HG03064 (cell line): ENCODE measurements around the gene FFAR3.
"Not testable (repeated sequence)": the region's sequence is repeated elsewhere in the genome, so short reads cannot be mapped to it uniquely, and the experiment has no call there.

Experiments
- ATAC-seq: cut with Tn5 transposase; IDR thresholded peaks from one replicate; pipeline ENCODE4 v1.9.1; 2021; ENCODE audit warnings: low read depth; ENCODE audit not compliant: unreplicated experiment

FFAR3 gene

DNA sequence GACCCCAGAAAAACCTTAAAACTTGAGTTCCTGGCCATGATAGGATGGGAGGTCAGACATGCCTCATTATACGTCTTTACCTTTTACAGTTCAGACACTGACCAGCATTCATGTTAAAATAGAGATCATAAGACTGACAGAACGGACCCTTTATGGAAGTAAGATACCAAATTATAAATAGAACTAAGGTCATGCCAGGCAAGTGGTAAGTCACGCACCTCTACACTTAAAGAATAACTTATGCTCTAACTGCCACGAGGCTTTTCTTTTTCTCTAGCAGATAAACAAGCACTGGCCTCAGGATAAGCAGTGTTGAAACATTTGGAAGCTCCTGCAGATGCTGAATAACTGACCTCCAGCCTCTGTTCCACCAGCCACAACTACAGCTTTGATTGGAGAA, 41.0 kb downstream of the FFAR3 start:
- ATAC-seq: no peak

GRCh38 chr19:35399948-35400772, 41.9 kb downstream of the FFAR3 start:
- no peak for ATAC-seq

DNA sequence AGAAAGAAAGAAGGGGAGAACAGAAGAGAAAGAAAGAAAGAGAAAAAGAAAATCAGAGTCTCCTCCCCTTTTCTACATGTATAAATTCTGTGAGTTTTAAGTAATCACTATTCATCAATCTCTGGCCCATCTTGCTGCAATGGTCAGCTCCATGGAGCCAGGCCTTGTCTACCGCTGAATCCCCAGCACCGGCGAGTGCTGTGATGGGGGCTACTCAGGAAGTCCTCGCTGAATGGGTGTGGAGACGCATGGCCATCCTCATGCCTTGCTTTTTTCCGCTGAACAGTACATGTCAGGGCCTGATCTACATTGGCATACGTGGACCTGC, 42.5 kb downstream of the FFAR3 start:
- ATAC-seq: no peak

- ATAC-seq: not testable (repeated sequence)
Observed at GRCh38 chr19:35401416-35401815, 43.2 kb downstream of the FFAR3 start.

- no peak for ATAC-seq
Observed at GRCh38 chr19:35403116-35403760, 45.0 kb downstream of the FFAR3 start.

DNA sequence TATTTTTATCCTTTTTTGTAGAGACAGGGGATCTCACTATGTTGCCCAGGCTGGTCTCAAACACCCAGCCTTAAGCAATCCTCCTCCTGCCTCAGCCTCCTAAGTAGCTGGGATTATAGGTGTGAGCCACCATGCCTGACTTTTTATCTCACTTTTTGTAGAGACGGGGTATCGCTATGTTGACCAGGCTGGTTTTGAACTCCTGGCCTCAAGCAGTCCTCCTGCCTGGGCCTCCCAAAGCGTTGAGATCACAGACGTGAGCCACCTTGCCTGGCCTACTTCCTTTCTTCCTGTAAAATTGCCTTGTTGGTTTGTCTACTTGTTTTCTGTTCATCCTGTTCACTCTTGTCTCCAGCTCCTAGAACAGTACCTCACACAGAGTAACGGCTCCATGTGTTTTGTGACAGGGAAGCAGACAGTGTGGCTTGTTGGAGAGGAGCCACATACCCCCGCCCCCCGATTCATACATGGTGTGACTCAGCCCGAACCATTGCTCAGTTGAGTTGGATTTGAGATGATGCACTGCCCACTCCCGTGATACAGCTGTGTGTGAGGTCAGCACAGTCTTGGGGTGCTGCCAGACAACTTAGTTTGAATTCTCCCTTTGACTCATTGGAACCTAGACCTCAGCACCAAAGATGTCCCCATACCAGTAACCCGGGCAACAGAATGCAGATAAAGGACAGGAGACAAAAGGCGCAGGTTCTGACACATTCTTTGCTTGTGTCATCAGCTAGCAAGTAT, 46.8 kb downstream of the FFAR3 start:
- ATAC-seq: no peak

GRCh38 chr19:35407619-35408018, 49.4 kb downstream of the FFAR3 start:
- no peak for ATAC-seq

DNA sequence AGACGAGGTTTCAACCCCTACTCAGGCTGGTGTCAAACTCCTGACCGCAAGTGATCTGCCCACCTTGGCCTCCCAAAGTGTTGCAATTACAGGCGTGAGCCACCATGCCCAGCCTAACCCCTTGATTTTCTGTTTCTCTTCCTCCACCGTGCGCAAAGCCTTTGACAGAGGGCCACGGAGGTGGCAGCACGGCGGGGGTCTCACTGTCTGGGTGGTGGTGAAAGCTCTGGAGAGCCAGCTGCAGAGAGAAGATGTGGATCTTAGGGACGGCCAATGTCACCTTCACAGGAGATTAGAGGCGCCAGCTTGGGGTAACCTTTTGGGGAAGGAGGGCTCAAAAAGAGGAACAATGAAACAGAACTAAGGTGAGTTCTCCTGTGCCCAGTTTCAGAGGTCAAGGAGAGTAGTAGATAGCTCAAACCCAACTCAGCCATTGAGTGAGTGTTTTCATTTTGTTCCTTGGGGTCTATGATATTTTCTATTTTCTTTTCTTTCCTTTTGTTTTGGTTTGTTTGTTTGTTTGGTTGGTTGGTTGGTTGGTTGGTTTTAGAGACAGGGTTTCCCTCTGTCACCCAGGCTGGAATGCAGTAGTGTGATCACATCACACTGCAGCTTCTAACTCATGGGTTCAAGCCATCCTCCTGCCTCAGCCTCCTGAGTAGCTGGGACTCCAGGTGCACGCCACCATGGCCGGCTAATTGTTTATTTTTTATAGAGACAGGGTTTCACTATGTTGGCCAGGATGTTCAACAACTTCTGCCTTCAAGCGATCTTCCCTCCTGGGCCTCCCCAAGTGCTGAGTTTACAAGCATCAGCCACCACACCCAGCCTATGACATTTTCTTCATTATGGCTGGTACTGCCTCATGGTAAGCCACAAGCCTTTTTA, 50.3 kb downstream of the FFAR3 start:
- ATAC-seq: no peak

DNA sequence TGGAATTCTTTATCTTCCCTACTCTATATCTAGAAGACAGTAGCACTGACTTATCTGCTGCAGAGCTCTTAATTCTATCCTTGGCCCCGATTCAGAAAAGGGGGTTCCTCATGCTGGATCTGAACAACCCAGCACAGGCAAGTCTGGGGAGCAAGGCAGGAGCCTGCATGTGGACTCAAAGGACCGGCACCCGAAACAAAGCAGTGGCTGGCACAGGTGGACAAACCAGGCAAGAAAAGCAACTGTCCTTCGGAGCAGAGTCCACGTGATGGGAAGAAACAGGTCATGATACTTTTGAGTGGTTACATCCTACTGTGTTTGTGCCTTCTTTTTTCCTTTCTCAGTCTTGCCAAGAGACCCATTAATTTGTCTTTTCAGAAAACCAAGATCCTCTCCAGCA, 50.9 kb downstream of the FFAR3 start:
- ATAC-seq: no peak
